Measurements from ENCODE around the gene ITSN2. TPM values are rescaled to one million over a fixed set of nuclear protein-coding genes. Genes with fewer than 3 reads are reported as not detected.
"Not testable (repeated sequence)": the region's sequence is repeated elsewhere in the genome, so short reads cannot be mapped to it uniquely, and the experiment has no call there.

The ITSN2 gene
- total RNA-seq, 1 donor from 2014 or later, result 75.3 TPM

- no peak for DNase-seq (ENCODE audit: low spot score)
- ATAC-seq, result no peak
- intact Hi-C loops (cut with DNase I), result loop anchor here (5.0 kb wide), 1 partner anchor 455 kb away; no protein-coding TSS in a partner anchor
Observed at GRCh38 chr2:24372033-24372432, 11.7 kb upstream of the ITSN2 start.

GRCh38 chr2:24365826-24366225 lies 5.5 kb upstream of the ITSN2 start:
- ATAC-seq, result no peak
- intact Hi-C loops (cut with DNase I), result no loop called here
- DNase-seq (ENCODE audit: low spot score), result no peak

- intact Hi-C loops (cut with DNase I), result no loop called here
- ATAC-seq (peak; percentile 80), DNase-seq (ENCODE audit: low spot score) (peak; percentile 83)
Observed at GRCh38 chr2:24365051-24365450, 4.7 kb upstream of the ITSN2 start.

- intact Hi-C loops (cut with DNase I), result no loop called here
- ATAC-seq, result no peak
- DNase-seq (ENCODE audit: low spot score), result no peak
Observed at GRCh38 chr2:24363301-24363700, 3.0 kb upstream of the ITSN2 start.

- intact Hi-C loops (cut with DNase I), result no loop called here
- DNase-seq (ENCODE audit: low spot score) (no peak), ATAC-seq (no peak)
Observed at GRCh38 chr2:24362253-24362652, 1.9 kb upstream of the ITSN2 start.

- intact Hi-C loops (cut with DNase I), result no loop called here
- ATAC-seq (peak; percentile 5), DNase-seq (ENCODE audit: low spot score) (no peak)
Observed at GRCh38 chr2:24360963-24361330, 611 bp upstream of the ITSN2 start.

GRCh38 chr2:24359129-24360049 lies 947 bp downstream of the ITSN2 start:
- DNase-seq (ENCODE audit: low spot score), result peak; percentile 72
- intact Hi-C loops (cut with DNase I), result no loop called here
- peak; percentile 46 for ATAC-seq

GRCh38 chr2:24357767-24358166 lies 2.6 kb downstream of the ITSN2 start:
- ATAC-seq; intact Hi-C loops (cut with DNase I): not testable (repeated sequence)

GRCh38 chr2:24357115-24357514 lies 3.2 kb downstream of the ITSN2 start:
- DNase-seq (ENCODE audit: low spot score); ATAC-seq; intact Hi-C loops (cut with DNase I): not testable (repeated sequence)

More at GRCh38 chr2:24357767-24358166, 2.6 kb downstream of the ITSN2 start:
- not testable (repeated sequence) for DNase-seq (ENCODE audit: low spot score)

GRCh38 chr2:24354957-24355356 lies 5.4 kb downstream of the ITSN2 start:
- intact Hi-C loops (cut with DNase I), result no loop called here
- no peak for ATAC-seq
- no peak for DNase-seq (ENCODE audit: low spot score)

- intact Hi-C loops (cut with DNase I), result no loop called here
- DNase-seq (ENCODE audit: low spot score), result no peak
- ATAC-seq, result no peak
Observed at GRCh38 chr2:24354395-24354794, 5.9 kb downstream of the ITSN2 start.

GRCh38 chr2:24353973-24354372 lies 6.4 kb downstream of the ITSN2 start:
- ATAC-seq (no peak), DNase-seq (ENCODE audit: low spot score) (no peak)
- intact Hi-C loops (cut with DNase I), result no loop called here

- ATAC-seq (no peak), DNase-seq (ENCODE audit: low spot score) (no peak)
- intact Hi-C loops (cut with DNase I), result no loop called here
Observed at GRCh38 chr2:24353364-24353763, 7.0 kb downstream of the ITSN2 start.

GRCh38 chr2:24352664-24353063 lies 7.7 kb downstream of the ITSN2 start:
- intact Hi-C loops (cut with DNase I), result no loop called here
- DNase-seq (ENCODE audit: low spot score), result no peak
- ATAC-seq, result no peak

- no peak for DNase-seq (ENCODE audit: low spot score)
- no peak for ATAC-seq
- intact Hi-C loops (cut with DNase I), result no loop called here
Observed at GRCh38 chr2:24351981-24352380, 8.4 kb downstream of the ITSN2 start.

- ATAC-seq, result no peak
- intact Hi-C loops (cut with DNase I), result no loop called here
- no peak for DNase-seq (ENCODE audit: low spot score)
Observed at GRCh38 chr2:24351627-24351938, 8.8 kb downstream of the ITSN2 start.

- ATAC-seq (no peak), DNase-seq (ENCODE audit: low spot score) (no peak)
- intact Hi-C loops (cut with DNase I), result no loop called here
Observed at GRCh38 chr2:24350826-24351626, 9.3 kb downstream of the ITSN2 start.

- DNase-seq (ENCODE audit: low spot score) (no peak), ATAC-seq (no peak)
- intact Hi-C loops (cut with DNase I), result no loop called here
Observed at GRCh38 chr2:24349097-24349496, 11.2 kb downstream of the ITSN2 start.

GRCh38 chr2:24345937-24346336 lies 14.4 kb downstream of the ITSN2 start:
- intact Hi-C loops (cut with DNase I), result no loop called here
- ATAC-seq (no peak), DNase-seq (ENCODE audit: low spot score) (no peak)

- ATAC-seq (no peak), DNase-seq (ENCODE audit: low spot score) (no peak)
- intact Hi-C loops (cut with DNase I), result no loop called here
Observed at GRCh38 chr2:24343225-24343882, 17.0 kb downstream of the ITSN2 start.

All from sciatic nerve (tissue), 2 donors.